ENCODE data around the gene SHISA4. TPM values are rescaled to one million over a fixed set of nuclear protein-coding genes. Genes with fewer than 3 reads are reported as not detected.
"Not testable (repeated sequence)": the region's sequence is repeated elsewhere in the genome, so short reads cannot be mapped to it uniquely, and the experiment has no call there.

The SHISA4 gene
- total RNA-seq, 1 donor from 2014 or later = 7.4 TPM

- Mint-ChIP-seq H3K9me3 (ENCODE audit: low read depth) (no peaks in the 10 kb centered on the region), H3K4me3 (ENCODE audit: low read depth) (no peak overlapping the region), H3K27me3 (peaks cover 12% of the 10 kb centered on the region), H3K36me3 (ENCODE audit: insufficient read depth) (no peaks in the 10 kb centered on the region), H3K27ac (no peak overlapping the region), H3K4me1 (ENCODE audit: low read depth) (peaks cover 3% of the 10 kb centered on the region)
- TF ChIP-seq, protein P1, sequence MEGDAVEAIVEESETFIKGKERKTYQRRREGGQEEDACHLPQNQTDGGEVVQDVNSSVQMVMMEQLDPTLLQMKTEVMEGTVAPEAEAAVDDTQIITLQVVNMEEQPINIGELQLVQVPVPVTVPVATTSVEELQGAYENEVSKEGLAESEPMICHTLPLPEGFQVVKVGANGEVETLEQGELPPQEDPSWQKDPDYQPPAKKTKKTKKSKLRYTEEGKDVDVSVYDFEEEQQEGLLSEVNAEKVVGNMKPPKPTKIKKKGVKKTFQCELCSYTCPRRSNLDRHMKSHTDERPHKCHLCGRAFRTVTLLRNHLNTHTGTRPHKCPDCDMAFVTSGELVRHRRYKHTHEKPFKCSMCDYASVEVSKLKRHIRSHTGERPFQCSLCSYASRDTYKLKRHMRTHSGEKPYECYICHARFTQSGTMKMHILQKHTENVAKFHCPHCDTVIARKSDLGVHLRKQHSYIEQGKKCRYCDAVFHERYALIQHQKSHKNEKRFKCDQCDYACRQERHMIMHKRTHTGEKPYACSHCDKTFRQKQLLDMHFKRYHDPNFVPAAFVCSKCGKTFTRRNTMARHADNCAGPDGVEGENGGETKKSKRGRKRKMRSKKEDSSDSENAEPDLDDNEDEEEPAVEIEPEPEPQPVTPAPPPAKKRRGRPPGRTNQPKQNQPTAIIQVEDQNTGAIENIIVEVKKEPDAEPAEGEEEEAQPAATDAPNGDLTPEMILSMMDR (IDR thresholded peaks at IDR 0.05; ENCODE audit: unreplicated experiment) = no peak
- DNase-seq (ENCODE audit: low spot score, unreplicated experiment) = no peak
Observed at GRCh38 chr1:201899683-201900429, 11.2 kb downstream of the SHISA4 start.

DNA sequence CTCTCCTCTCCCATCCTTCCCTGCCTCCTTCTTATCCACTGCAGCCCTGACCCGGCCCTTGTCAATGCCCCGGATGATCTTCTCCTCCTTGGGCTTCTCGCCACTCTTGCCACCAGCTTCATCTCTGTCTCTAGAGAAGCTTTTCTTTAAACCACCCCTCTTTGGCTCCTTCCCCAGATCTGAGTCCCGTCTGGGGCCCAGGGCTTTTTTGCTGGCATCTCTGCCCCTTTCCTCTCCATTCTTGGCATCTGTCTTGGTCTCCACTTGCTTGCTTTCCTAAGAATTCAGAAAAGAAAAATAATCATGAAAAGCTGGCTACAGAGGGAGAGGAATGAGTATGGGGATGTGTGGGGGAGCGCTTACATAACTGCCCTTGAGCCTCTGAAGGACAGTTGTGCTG is 11.8 kb downstream of the SHISA4 start:
- TF ChIP-seq, protein P1 (IDR thresholded peaks at IDR 0.05; ENCODE audit: unreplicated experiment) = no peak
- peaks cover 12% of the 10 kb centered on the region for H3K27me3 Mint-ChIP-seq
- no peaks in the 10 kb centered on the region for H3K36me3 Mint-ChIP-seq (ENCODE audit: insufficient read depth)
- no peaks in the 10 kb centered on the region for H3K9me3 Mint-ChIP-seq (ENCODE audit: low read depth)
- no peak overlapping the region for H3K27ac Mint-ChIP-seq
- no peak overlapping the region for H3K4me3 Mint-ChIP-seq (ENCODE audit: low read depth)
- no peak for DNase-seq (ENCODE audit: low spot score, unreplicated experiment)
- peaks cover 3% of the 10 kb centered on the region for H3K4me1 Mint-ChIP-seq (ENCODE audit: low read depth)

- H3K9me3 Mint-ChIP-seq (ENCODE audit: low read depth); H3K4me3 Mint-ChIP-seq (ENCODE audit: low read depth); H3K27ac Mint-ChIP-seq; H3K4me1 Mint-ChIP-seq (ENCODE audit: low read depth); H3K36me3 Mint-ChIP-seq (ENCODE audit: insufficient read depth); DNase-seq (ENCODE audit: low spot score, unreplicated experiment): not testable (repeated sequence)
- peaks cover 10% of the 10 kb centered on the region for H3K27me3 Mint-ChIP-seq
Observed at GRCh38 chr1:201901036-201901435, 12.3 kb downstream of the SHISA4 start.

- Mint-ChIP-seq H3K27ac (no peak overlapping the region), H3K4me1 (ENCODE audit: low read depth) (no peaks in the 10 kb centered on the region), H3K4me3 (ENCODE audit: low read depth) (no peak overlapping the region), H3K27me3 (peaks cover 9% of the 10 kb centered on the region), H3K36me3 (ENCODE audit: insufficient read depth) (no peaks in the 10 kb centered on the region), H3K9me3 (ENCODE audit: low read depth) (no peaks in the 10 kb centered on the region)
- DNase-seq (ENCODE audit: low spot score, unreplicated experiment) = no peak
- TF ChIP-seq, protein P1 (IDR thresholded peaks at IDR 0.05; ENCODE audit: unreplicated experiment) = no peak
Observed at GRCh38 chr1:201902198-201902597, 13.5 kb downstream of the SHISA4 start.

GRCh38 chr1:201903135-201903534 is 14.4 kb downstream of the SHISA4 start:
- Mint-ChIP-seq H3K27ac (no peak overlapping the region), H3K9me3 (ENCODE audit: low read depth) (no peaks in the 10 kb centered on the region), H3K27me3 (peaks cover 9% of the 10 kb centered on the region), H3K4me3 (ENCODE audit: low read depth) (no peak overlapping the region), H3K36me3 (ENCODE audit: insufficient read depth) (no peaks in the 10 kb centered on the region), H3K4me1 (ENCODE audit: low read depth) (no peaks in the 10 kb centered on the region)
- DNase-seq (ENCODE audit: low spot score, unreplicated experiment) = no peak
- TF ChIP-seq, protein P1 (IDR thresholded peaks at IDR 0.05; ENCODE audit: unreplicated experiment) = no peak

DNA sequence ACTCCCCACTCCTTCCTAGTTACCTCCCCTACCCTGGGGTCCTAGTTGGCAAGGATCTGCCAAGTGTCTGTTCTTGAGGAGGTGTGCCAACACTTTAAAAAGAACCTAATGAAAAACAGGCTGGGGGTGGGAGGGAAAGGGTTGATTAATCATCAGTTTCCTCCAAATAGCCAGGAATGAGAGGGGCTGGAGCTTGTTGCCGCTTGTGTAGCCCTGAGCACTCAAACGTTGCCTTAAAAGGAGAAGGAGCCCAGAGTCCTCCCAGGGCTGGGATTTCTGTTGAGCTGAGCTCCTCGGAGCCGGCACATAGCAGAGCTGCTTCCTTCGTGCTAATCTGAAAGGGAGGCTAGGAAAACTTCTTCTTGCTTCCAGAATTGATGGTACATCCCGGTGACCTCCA is 15.9 kb downstream of the SHISA4 start:
- TF ChIP-seq, protein P1 (IDR thresholded peaks at IDR 0.05; ENCODE audit: unreplicated experiment) = no peak
- Mint-ChIP-seq H3K4me3 (ENCODE audit: low read depth) (no peak overlapping the region), H3K27ac (no peak overlapping the region), H3K4me1 (ENCODE audit: low read depth) (no peaks in the 10 kb centered on the region), H3K27me3 (peaks cover 11% of the 10 kb centered on the region), H3K36me3 (ENCODE audit: insufficient read depth) (no peaks in the 10 kb centered on the region), H3K9me3 (ENCODE audit: low read depth) (no peaks in the 10 kb centered on the region)
- DNase-seq (ENCODE audit: low spot score, unreplicated experiment) = no peak
